Measurements from ENCODE around the gene FRMPD3. TPM values are rescaled to one million over a fixed set of nuclear protein-coding genes. Genes with fewer than 3 reads are reported as not detected.
A peak's percentile ranks its signal among the peaks of the same experiment; 100 is the strongest.
"Not testable (repeated sequence)": the region's sequence is repeated elsewhere in the genome, so short reads cannot be mapped to it uniquely, and the experiment has no call there.

FRMPD3 gene
- total RNA-seq, 1 donor from 2014 or later = 0.05 TPM

DNA sequence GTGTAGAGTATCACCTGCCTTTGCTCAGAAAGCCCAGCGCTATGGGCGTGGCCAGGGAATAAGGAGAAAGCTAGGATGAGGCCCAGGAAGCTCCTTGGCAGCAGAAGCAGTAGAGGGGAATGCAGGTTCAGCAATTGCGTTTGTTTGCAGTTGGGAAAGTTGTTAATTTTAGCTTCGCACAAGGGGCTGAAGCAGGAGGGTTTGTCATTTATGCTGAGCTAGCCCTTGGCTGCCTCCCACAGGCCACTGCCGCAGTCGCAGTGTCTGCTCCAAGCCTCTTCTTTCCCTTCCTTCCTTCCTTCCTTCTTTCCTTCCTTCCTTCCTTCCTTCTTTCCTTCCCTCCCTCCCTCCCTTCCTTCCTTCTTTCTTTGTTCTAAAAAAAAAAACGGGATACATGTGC is 21.5 kb downstream of the FRMPD3 start:
- ATAC-seq (ENCODE audit: poor library complexity) = no peak
- intact Hi-C loops (cut with DNase I) = no loop called here
- DNase-seq = no peak

DNA sequence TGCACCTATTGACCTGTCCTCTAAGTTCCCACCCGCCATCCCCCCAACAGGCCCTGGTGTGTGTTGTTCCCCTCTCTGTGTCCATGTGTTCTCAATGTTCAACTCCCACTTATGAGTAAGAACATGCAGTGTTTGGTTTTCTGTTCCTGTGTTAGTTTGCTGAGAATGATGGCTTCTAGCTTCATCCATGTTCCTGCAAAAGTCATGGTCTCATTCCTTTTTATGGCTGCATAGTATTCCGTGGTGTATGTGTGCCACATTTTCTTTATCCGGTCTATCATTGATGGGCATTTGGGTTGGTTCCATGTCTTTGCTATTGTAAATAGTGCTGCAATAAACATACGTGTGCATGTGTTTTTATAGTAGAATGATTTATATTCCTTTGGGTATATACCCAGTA is 22.0 kb downstream of the FRMPD3 start:
- intact Hi-C loops (cut with DNase I); ATAC-seq (ENCODE audit: poor library complexity): not testable (repeated sequence)

DNA sequence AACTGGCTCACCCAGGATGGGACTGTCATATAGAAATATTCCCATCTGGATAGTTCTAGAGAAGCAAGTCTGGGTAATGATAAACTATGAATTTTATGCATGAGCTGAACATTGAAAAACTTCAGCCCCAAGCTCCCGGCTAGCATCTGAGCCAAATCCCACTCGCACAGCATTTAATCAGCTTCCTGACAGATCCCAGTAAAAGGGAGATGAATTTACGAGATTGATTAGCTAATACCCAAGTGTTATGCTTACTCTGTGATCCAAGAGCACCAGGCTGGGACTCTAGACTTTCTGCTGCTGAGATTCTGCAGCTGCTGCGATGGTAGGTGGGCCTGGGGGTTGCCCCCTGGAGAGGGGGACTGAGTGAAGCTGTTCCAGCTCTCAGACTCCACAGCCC is 28.0 kb downstream of the FRMPD3 start:
- ATAC-seq (ENCODE audit: poor library complexity) = no peak
- intact Hi-C loops (cut with DNase I) = no loop called here

More for the DNA sequence above, 22.0 kb downstream of the FRMPD3 start:
- DNase-seq = not testable (repeated sequence)

DNA sequence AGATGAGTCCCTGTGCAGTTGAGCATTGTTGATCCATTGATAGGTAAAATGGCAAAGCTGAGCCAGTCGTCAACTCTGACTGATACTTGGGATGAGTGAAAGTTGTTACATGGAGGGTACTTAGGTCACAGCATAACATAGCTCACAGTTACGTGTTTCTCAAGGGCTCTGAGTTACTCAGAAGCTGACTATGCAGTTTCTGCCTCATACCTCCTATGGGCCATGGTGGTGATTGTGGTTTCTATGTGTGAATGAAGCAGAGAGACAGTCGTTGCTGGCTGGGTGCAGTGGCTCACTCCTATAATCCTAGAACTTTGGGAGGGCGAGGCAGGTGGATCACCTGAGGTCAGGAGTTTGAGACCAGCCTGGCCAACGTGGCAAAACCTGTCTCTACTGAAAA is 30.8 kb downstream of the FRMPD3 start:
- ATAC-seq (ENCODE audit: poor library complexity) (no peak), DNase-seq (no peak)
- intact Hi-C loops (cut with DNase I) = no loop called here

More for the DNA sequence above, 28.0 kb downstream of the FRMPD3 start:
- no peak for DNase-seq

DNA sequence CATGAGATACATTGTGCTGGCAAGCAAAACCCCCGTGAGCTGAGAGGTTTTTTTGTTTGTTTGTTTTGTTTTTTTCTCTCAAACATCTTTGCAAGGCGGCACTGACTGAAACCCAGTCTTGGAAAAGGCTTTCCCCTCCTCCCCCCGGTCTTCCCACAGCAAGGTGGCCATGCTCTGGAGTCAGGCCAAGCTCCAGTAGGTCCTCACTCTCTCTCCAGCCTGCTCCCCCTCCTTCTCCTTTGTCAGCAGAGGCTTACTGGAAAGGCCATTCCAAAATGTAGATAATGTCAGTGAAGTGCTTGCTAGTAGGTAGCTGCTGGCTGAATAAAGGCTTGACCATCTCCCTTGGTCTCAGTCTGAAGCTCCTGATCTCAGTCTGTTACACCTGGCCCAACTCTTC is 32.6 kb downstream of the FRMPD3 start:
- no peak for DNase-seq
- intact Hi-C loops (cut with DNase I) = no loop called here
- ATAC-seq (ENCODE audit: poor library complexity) = no peak

GRCh38 chrX:107484002-107484726 is 34.7 kb downstream of the FRMPD3 start:
- DNase-seq (peak; percentile 46), ATAC-seq (ENCODE audit: poor library complexity) (peak; percentile 57)
- intact Hi-C loops (cut with DNase I) = no loop called here

DNA sequence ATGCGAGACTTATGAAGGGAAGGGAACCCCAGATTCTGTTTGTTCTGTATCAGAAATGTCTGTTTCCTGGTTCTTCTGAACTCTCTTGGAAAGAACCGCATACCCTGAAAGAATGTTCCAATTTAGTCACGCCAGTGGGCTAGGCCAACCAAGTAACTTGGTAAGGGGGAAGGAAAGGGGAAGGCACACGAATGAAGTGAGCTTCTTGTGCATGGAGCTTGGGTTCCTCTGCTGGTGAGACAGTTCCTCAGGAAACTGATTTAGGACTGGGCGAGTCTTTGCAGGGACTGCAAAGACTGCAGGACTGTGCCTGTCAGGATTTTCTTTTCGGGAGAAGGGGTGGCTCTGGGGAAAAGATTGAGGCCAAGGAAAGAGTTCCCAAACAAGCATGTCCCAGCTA is 35.6 kb downstream of the FRMPD3 start:
- intact Hi-C loops (cut with DNase I) = no loop called here
- DNase-seq (no peak), ATAC-seq (ENCODE audit: poor library complexity) (no peak)

DNA sequence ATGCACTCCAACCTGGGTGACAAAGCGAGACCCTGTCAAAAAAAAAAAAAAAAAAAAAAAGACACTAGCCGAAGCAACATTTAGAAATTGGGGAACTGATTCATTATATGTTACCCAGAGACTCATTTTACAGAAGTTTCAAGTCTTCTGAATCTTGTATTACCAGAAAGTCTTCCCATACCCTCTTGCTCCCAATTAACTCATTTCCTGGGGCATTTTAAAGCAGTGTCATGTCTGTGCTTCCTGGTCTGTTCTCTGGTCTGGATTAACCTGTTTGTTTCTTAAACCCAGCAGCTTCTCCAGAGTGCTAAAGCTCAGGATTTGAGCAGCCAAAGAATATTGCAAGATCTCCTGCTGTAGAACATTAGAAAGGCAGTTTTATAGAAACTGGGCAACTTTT is 43.7 kb downstream of the FRMPD3 start:
- DNase-seq = no peak
- intact Hi-C loops (cut with DNase I) = no loop called here
- no peak for ATAC-seq (ENCODE audit: poor library complexity)

- no peak for ATAC-seq (ENCODE audit: poor library complexity)
- intact Hi-C loops (cut with DNase I) = no loop called here
Measured at GRCh38 chrX:107496786-107497185, 47.3 kb downstream of the FRMPD3 start.

More at GRCh38 chrX:107496786-107497185, 47.3 kb downstream of the FRMPD3 start:
- no peak for DNase-seq

Other genes with a start within 250 kb of the FRMPD3 start
- 0.46 TPM for gene NUP62CL, start 243.2 kb upstream of the FRMPD3 start, total RNA-seq
- gene DNAAF6, start 243.0 kb upstream of the FRMPD3 start, total RNA-seq = not detected
- 20.7 TPM for gene PRPS1, start 178.9 kb downstream of the FRMPD3 start, total RNA-seq

Data from Right ventricle myocardium superior (tissue), 1 donor.